Hypothalamus (tissue), 51 donors: ENCODE results near the gene FOXD1.
A peak's percentile ranks its signal among the peaks of the same experiment; 100 is the strongest.
"Not testable (repeated sequence)": the region's sequence is repeated elsewhere in the genome, so short reads cannot be mapped to it uniquely, and the experiment has no call there.

Source experiments
- DNase-seq, 51 donors: peaks; one replicate each; lab custom pipeline; 2025; lab: John Stamatoyannopoulos, UW

FOXD1 gene

DNA sequence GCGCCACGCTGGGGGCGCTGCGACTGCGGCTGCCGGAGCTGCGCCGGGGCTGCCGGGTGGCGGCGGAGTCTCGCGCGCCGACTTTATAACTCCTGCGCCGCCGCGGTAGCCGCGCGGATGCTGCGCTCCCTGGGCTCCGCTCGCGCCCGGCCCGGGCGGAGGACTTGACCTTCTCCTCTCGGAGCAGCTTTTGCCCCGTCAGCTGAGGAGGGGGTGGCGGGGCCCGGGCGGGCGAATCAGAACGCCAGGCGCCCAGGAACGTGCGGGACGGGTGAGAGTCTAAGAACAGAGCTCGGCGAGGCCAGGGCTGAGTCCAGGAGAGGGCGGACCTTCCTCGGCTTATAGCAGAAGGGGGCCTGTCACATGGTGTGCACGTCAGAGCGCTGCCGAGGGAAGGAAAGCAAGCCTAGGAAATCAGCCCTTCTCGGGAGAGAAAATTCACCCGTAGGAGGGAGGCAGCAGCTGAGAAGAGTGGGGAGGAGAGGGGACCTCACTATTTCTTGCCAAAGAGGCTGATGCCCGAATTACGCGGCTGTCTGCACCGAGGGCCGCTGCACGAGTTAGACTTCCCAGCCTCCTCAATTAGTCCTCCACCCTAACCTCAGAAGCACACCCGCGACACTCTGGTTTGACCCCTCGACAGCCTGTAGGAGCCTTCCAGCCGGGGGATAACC is at the start of gene FOXD1:
FOXD1 (minus strand) TSS at position 315 of the 674 bp plus-strand sequence. CDS start 415 bp downstream, outside the sequence.
- DNase-seq = peak in 41 of 51 donors; percentile 4 to 86 (median 56)

DNA sequence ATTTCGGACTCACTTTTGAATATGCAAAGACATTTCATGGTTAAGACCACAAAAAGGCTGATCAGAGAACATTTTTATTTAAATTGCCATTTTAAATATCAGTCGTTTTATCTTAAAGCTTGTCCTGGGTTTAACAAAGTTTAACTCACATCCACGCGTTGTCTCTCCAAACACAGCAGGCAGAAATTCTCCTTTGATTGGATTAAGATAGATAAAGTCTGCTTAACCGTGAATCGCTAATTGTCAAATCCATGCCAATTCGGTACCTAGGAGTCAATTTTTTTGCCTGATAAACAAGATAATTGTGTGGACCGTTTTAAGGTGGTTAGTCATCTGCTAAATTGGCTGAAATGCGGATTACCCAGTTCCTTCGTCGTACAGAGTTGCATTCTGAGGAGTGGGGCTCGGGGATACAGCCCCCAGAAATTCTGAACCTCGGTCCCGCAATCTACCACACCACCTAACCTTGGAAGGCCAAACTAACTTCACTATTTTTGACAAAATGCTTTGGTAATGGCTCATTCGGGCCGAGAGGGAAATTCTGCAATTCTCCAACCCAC is 49.0 kb upstream of the FOXD1 start:
- no peak for DNase-seq

DNA sequence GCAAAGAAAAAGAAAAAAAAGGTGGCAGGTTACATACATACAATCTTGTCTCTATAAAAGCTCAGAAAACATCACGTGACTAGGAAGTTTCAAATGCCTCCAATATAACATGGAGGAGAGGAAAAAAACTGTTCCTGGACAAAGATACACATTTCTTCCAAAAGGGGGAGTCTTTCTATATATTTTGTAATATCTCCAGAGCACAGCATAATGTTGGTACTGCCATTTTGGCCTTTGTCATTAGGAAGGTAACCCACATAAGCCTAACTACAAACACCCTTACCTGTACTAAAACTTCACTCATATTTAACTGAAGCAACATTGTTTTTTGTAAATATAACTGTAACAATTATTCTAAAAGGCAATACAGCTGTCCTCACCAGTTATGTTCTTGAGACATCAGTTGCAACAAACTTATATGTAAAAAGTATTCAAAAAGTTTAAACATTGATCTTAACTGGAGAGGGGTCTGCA is 48.4 kb upstream of the FOXD1 start:
- peak in 1 of 51 donors; percentile 29 for DNase-seq

DNA sequence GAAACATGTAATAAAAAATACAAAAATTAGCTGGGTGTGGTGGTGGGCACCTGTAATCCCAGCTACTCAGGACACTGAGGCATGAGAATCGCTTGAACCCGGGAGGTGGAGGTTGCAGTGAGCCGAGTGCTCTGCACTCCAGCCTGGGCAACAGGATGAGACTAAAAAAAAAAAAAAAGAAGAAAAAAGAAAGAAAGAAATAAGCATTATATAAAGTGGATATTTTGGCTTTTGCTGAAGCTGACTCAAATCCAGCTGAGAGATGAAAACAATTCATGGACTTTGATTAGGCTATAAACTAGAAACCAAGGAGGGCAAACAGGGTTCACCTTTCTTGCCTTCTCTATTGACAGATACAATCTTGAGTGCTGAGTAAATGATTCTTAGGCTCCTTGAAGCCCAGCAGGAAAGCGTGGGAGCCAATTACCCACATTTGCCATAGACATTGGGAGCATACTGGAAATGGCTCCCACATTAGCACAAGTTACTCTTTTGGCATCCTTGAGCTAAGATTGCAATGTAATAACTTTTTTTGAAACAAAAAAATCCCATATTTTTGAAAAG is 47.3 kb upstream of the FOXD1 start:
- DNase-seq = no peak

DNA sequence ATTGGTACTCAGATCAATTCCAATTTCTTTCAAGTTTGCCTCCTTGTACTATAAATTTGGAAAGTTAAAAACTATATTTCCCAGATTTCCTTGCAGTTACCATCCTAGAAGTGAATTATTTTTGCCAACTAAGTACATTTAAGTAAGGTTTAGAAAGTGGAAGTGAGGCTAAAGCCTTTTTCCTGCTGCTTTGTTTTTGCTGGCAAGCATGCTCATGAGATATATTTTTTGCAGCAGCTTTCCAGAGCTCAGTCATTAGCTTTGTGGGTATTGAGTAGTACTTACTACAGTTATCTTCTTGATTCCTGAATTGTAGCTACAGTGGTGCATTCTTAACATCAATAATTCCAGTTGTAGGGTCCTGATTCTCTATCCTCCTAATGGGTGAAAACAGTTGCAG is 46.1 kb upstream of the FOXD1 start:
- no peak for DNase-seq

DNA sequence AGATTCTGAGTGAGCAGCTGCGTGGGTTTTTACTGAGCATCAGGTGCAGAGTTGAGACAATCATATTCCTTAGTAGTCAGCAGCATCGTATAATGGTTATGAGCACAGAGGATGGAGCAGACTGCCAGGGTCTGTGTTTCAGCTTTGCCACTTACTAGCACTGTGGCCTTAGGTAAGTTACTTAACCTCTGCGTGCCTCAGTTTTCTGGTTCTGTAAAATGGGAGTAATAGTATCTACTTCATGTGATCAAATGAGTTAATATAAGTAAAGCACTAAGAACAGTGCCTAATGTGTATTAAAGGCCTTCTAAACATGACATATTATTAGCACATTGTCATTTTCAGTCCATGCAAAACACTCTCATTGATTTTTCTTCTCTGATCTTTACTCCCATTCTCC is 44.8 kb upstream of the FOXD1 start:
- DNase-seq = no peak

DNA sequence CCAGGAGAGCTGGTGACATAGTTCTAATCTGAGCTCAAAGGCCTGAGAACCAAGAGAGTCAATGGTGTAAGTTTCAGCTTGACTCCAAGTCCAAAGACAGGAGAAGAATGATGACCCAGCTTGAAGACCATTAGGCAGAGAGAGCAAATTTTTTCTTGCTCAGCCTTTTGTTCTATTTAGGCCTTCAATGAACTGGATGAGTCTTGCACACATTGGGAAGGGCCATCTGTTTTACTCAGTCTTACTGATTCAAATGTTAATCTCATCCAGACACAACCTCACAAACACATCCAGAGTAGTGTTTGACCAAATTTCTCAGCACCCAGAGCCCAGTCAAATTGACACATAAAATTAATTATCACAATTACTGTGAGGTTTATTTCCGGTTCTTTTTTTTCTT is 42.6 kb upstream of the FOXD1 start:
- no peak for DNase-seq

DNA sequence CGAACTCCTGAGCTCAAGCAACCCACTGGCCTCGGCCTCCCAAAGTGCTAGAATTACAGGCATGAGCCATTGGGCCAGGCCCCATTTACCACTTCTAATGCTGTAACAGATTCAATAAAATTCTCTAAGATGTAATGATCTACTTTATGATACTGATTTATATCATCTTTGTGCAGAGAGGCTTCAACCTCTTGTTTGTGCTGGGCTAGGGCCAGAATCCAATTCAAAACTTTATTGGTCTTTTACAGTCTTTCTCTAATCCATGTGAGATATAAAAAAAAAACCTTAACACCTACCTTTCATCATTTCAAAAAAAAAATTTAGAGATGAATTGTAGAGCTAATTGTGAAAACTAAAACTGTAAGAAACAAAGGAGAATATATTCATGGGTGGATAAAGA is 41.5 kb upstream of the FOXD1 start:
- no peak for DNase-seq

DNA sequence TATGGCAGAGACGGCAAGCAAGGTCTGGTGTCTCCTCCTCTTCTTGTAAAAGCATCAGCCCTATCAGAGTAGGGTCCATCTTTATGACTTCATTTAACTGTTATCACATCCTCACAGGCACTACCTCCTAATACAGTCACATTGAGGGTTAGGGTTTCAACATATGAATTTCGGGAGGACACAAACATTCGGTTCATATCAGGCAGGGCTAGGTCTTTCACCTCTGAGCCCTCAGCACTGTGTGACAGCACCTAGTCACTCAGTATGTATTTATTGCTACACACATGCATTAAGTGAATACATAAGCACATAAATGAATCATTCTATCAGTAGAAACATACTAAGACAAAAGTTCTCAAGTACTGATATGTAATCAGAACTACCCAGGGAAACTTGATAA is 40.2 kb upstream of the FOXD1 start:
- DNase-seq = no peak

DNA sequence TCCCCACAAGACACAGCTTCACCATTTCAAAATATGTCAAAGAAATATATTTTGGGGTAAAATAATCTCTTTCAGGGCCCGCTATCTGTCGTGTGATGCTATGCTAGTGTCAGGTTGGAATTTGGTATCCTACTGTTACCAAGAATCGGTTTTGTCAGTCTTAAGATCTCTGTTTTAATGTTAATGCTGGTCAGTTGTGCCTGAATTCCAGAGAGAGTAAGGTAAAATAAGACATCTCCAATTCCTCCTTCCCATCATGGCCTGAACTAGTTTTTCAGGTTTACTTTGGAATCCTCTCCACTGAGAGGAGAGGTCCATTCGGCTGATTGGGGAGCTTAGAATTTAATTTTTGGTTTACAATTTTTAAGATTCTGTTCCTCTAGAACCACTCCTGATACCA is 39.2 kb upstream of the FOXD1 start:
- DNase-seq = no peak

DNA sequence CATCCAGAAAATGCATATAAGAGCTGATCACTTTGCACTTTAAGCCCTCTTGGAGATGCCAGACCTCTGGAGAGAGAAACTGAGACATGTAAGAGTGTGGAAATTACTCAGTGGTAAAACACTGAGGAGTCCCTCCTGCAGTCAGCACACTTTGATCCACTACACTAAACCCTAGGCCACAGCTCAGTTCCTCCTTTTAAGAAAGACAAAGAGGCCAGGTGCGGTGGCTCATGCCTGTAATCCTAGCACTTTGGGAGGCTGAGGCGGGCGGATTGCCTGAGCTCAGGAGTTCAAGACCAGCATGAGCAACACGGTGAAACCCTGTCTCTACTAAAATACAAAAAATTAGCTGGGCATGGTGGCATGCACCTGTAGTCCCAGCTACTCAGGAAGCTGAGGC is 38.7 kb upstream of the FOXD1 start:
- not testable (repeated sequence) for DNase-seq

DNA sequence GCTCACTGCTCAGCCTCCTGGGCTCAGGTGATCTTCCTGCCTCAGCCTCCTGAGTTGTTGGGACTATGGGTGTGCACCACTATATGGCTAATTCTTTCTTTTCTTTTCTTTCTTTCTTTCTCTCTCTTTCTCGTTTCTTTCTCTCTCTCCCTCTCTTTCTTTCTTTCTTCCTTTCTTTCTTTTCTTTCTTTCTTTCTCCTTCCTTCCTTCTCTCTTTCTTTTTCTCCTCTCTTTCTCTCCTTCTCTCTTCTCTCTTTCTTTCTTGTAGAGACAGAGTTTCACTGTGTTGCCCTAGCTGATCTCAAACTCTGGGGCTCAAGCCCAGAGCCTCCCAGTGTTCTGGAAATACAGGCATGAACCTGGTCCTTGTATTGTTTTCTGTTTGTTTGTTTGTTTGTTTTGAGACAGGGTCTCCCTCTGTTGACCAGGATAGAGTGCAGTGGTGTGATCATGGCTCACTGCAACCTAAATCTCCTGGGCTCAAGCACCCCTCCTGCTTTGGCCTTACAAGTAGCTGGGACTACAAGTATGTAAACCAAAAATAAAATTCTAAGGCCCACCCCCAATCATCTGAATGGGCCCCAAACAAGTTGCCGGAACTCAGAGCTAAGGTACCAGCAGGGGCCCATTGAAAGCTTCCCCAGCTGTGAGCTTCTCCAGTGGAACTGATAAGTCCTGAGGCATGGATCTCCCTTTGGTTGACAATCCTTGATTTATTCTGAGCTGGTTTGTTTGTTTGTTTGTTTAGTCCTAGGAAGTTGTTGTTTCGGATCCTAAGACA is 37.7 kb upstream of the FOXD1 start:
- DNase-seq = no peak

DNA sequence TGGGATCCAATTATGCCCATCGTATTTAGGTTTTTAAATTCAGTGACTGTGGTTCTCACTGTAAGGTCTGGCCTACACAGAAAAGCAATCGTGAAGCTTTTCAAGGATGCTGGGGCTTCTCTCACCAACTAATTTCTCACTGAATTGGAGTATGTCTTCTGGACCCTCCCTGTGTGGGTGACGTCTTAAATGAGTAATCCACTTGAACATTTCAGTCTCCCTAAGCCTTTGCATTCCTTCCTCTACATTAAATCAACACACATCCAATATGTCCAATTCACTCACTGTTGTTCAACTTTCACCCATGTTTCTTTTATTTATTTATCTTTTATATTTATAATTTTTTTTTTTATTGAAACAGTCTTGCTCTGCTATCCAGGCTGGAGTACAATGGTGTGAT is 37.1 kb upstream of the FOXD1 start:
- DNase-seq = no peak

DNA sequence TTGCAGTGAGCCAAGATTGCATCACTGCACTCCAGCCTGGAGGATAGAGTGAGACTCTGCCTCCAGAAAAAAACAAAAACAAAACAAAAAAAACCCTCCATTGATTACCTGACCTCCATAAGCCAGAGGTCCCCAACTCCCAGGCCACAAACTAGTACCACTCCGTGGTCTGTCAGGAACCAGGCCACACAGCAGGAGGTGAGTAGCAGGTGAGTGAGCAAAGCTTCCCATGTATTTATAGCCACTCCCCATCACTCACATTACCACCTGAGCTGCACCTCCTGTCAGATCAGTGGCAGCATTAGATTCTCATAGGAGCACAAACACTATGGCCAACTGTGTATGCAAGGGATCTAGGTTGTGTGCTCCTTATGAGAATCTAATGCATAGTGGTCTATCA is 35.9 kb upstream of the FOXD1 start:
- DNase-seq = no peak

DNA sequence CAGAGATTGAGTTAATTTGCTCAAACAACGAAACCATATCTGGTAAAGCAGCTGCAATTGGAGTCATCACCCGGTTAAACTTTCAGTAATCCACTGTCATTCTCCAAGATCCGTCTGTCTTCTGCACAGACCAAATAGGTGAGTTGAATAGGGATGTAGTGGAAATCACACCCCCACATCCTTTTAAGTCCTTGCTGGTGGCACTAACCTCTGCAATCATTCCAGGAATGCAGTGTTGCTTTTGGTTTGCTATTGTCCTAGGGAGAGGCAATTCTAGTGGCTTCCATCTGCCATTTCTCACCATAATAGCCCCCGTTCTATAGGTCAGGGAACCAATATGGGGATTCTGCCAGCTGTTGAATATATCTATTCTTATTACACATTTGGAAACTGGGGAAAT is 35.1 kb upstream of the FOXD1 start:
- no peak for DNase-seq

DNA sequence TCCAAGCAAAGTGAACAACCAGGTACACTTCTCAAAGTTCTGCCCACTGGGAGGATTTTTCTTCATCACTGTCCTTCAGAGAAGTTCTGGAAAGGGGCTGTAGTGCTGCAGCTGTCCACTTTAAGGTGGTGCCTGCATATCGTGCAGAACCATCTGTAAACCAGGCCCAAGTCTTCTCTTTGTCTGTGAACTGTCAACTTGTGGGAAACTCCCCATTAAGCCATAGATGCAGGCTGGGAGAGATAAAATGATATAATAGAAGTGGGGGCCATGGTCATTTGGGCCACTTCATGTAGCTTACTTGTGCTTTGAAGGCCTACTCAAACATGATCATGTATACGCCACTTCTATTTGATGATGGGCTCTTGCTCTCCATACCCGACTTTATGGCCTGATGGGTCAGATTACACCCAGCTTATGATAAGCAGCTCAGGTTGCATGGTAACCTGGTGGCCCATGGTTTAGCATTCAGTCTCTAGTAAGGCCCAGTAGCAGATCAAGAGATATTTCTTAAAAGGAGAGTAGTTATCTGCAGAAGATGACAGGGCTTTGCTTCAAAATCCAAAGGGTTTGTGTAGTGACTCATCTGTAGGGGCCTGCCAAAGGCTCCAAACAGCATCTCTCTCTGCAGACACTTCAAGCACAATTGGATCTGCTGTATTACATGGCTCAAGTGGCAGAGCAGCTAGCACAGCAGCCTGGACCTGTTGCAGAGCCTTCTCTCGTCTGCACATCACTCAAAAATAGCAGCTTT is 34.0 kb upstream of the FOXD1 start:
- DNase-seq = peak in 2 of 51 donors; percentile 1 to 5

DNA sequence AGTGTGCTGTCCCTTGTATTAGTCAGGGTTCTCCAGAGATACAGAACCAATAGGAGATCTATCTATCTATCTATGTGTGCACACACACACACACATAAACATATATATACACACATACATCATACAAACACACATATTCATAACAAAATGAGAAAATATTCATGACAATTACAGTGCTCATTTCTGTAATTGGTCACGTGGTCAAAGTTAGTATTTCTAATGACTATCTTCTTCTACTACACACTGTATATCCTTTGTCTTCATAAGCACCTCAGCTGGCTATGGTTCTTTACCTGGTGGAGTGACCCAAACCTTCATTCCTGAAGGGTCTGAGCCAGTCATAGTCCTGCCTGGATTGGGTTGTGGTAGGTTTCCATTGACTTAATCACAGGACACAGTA is 31.9 kb upstream of the FOXD1 start:
- DNase-seq = no peak

DNA sequence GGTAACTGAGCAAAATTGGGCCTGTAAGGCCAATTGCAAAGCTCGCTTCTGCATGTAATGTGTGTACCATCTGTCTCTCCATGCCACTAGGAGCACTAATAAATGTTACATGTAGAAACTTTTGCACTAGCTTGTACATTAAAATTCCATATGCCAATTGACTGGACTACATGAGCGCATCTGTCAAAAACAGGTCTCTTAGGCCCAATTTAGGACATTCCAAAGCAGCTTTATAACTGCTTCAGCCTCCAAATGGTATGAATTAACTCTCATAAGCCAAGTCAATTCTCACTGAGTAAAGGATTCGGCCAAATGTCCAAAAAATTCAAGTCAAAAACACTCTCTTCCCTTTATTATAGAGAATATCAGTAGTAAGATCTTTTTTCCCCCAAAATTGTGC is 23.5 kb upstream of the FOXD1 start:
- no peak for DNase-seq

DNA sequence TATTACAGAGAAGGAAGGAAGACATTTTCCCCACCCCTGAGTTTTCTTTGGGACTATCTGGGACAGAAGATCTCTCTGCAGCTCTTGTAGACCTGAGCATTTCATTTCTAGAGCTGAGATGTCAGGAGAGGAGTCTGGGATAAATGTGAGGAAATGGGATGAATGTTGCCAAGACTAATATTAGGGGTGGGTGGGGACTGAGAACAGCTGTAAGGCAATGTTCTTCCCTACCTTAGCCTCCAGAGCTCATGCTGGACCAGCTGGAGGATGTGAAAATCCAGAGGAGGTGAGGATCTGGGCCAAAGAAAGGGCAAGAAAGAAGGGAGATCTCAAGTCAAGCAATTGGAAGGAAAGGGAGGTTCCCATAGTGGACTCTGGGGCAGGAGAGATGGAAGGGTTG is 23.1 kb upstream of the FOXD1 start:
- no peak for DNase-seq

DNA sequence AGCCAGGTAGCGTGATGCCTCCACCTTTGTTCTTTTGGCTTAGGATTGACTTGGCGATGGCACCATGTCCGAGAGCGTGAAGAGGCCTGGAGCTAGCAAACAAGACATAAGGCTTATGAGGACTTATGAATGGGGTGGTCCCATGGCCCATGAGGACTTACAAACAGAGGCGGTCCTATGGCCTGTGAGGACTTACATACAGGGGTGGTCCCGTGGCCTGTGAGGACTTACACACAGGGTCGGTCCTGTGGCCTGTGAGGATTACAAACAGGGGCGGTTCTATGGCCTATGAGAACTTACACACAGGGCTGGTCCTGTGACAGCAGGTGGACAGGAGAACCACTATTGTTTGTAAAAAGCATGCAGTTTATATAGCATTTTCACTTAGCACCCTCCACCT is 21.3 kb upstream of the FOXD1 start:
- no peak for DNase-seq

DNA sequence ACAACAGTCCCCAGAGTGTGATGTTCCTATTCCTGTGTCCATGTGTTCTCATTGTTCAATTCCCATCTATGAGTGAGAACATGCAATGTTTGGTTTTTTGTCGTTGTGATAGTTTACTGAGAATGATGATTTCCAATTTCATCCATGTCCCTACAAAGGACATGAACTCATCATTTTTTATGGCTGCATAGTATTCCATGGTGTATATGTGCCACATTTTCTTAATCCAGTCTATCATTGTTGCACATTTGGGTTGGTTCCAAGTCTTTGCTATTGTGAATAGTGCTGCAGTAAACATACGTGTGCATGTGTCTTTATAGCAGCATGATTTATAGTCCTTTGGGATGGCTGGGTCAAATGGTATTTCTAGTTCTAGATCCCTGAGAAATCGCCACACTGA is 20.1 kb upstream of the FOXD1 start:
- not testable (repeated sequence) for DNase-seq
